ENCODE measurements around the gene ALDH1L2. TPM values are rescaled to one million over a fixed set of nuclear protein-coding genes. Genes with fewer than 3 reads are reported as not detected.

Gene ALDH1L2
- total RNA-seq, 1 experiment from 2014 or later = 0.68 TPM

GRCh38 chr12:104974626-104975290 is 109.5 kb downstream of the ALDH1L2 start:
- Histone ChIP-seq H3K9me3 (replicated peaks) (no peaks in the 10 kb centered on the region), H3K4me1 (replicated peaks) (no peaks in the 10 kb centered on the region), H3K27me3 (replicated peaks) (no peaks in the 10 kb centered on the region; the same call in 1 of the 2 replicates), H3K27ac (no peak overlapping the region), H3K4me3 (no peak overlapping the region), H3K36me3 (no peaks in the 10 kb centered on the region)
- no peak for DNase-seq (ENCODE audit: low read depth in 1 of 2, low spot score in 2 of 2)

DNA sequence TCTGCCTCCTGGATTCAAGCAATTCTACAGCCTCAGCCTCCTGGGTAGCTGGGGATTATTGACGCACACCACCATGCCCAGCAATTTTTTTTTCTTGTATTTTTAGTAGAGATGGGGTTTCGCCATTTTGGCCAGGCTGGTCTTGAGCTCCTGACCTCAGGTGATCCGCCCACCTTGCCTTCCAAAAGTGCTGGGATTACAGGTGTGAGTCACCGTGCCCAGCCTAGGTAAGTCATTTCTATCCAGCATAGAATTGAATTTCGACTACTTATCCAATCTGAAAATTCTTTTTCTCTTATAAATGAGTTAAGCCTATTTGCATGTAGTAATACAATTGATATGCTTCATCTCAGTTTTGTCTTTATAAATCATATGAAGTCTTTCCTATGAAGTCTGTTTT is 111.0 kb downstream of the ALDH1L2 start:
- no peak overlapping the region for H3K27ac ChIP-seq

DNA sequence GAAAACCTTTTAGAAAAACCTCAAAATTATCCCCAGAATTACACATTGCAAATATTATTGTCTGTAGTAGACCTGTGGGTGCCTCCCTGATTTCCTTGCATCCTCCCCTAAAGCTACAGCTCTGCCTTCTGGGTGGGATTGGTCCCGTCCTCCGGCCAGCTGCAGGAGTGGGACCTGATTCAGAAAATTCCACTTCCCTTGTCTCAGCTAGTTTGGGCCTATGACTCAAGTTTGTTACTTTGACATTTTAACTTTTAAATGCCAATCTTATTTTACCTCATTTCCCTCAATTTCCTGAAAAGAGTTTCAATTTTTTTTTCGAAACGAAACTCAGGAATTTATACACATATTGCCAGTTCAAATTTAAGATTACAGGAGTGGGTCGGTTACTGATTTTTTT is 113.0 kb downstream of the ALDH1L2 start:
- no peak overlapping the region for H3K27ac ChIP-seq
- no peak overlapping the region for H3K4me3 ChIP-seq
- H3K4me1 ChIP-seq (replicated peaks) = no peaks in the 10 kb centered on the region
- H3K9me3 ChIP-seq (replicated peaks) = no peaks in the 10 kb centered on the region
- no peaks in the 10 kb centered on the region; the same call in 1 of the 2 replicates for H3K27me3 ChIP-seq (replicated peaks)
- no peak for DNase-seq (ENCODE audit: low read depth in 1 of 2, low spot score in 2 of 2)
- no peaks in the 10 kb centered on the region for H3K36me3 ChIP-seq

More for the DNA sequence above, 111.0 kb downstream of the ALDH1L2 start:
- Histone ChIP-seq H3K36me3 (no peaks in the 10 kb centered on the region), H3K4me1 (replicated peaks) (no peaks in the 10 kb centered on the region), H3K9me3 (replicated peaks) (no peaks in the 10 kb centered on the region), H3K27me3 (replicated peaks) (no peaks in the 10 kb centered on the region; the same call in 1 of the 2 replicates), H3K4me3 (no peak overlapping the region)
- DNase-seq (ENCODE audit: low read depth in 1 of 2, low spot score in 2 of 2) = no peak

Other genes with a start within 250 kb of the ALDH1L2 start
- gene SLC41A2, start 126.2 kb downstream of the ALDH1L2 start, total RNA-seq (2014; rRNA removed; shearing (Covaris generic)) = 1.7 TPM in 1 of 2 replicates, not detected in the other
- gene NOPCHAP1, start 98.1 kb downstream of the ALDH1L2 start, total RNA-seq (2014; rRNA removed; shearing (Covaris generic)) = 5.0 and 8.9 TPM in 2 replicates
- 58.1 and 70.5 TPM in 2 replicates for gene WASHC4, start 23.3 kb upstream of the ALDH1L2 start, total RNA-seq (2014; rRNA removed; shearing (Covaris generic))
- gene APPL2, start 151.7 kb upstream of the ALDH1L2 start, total RNA-seq (2014; rRNA removed; shearing (Covaris generic)) = 519 and 584 TPM in 2 replicates
- 277 and 288 TPM in 2 replicates for gene C12orf75, start 246.2 kb upstream of the ALDH1L2 start, total RNA-seq (2014; rRNA removed; shearing (Covaris generic))

All from SJSA1 (cell line).